ENCODE measurements around the gene DOCK7.

DOCK7 gene

GRCh38 chr1:62450301-62450700, 237.9 kb downstream of the DOCK7 start:
- no peak for DNase-seq

- DNase-seq, result no peak
Measured at GRCh38 chr1:62448221-62448933, 239.8 kb downstream of the DOCK7 start.

- DNase-seq, result no peak
Measured at GRCh38 chr1:62444701-62445100, 243.5 kb downstream of the DOCK7 start.

GRCh38 chr1:62439652-62440371, 248.4 kb downstream of the DOCK7 start:
- no peak for DNase-seq

- no peak for DNase-seq
Measured at GRCh38 chr1:62438163-62438562, 250.0 kb downstream of the DOCK7 start.

GRCh38 chr1:62437273-62437940, 250.8 kb downstream of the DOCK7 start:
- DNase-seq, result peak in 15 of 56 donors; percentile 32 to 64 (median 51)

GRCh38 chr1:62436466-62437272, 251.5 kb downstream of the DOCK7 start, which contains the start of gene USP1:
Gene USP1 (plus strand): TSS chr1:62437049. CDS start chr1:62439868, 2,819 bp downstream.
- peak; percentile 90 to 100 (median 98) for DNase-seq

- DNase-seq, result peak in 39 of 56 donors; percentile 70 to 100 (median 98)
Measured at GRCh38 chr1:62436039-62436465, 252.1 kb downstream of the DOCK7 start.

GRCh38 chr1:62435231-62436038, 252.8 kb downstream of the DOCK7 start:
- DNase-seq, result peak in 5 of 56 donors; percentile 6 to 69 (median 43)

- no peak for DNase-seq
Measured at GRCh38 chr1:62434618-62435001, 253.6 kb downstream of the DOCK7 start.

- DNase-seq, result no peak
Measured at GRCh38 chr1:62433861-62434617, 254.1 kb downstream of the DOCK7 start.

- DNase-seq, result no peak
Measured at GRCh38 chr1:62429581-62429980, 258.6 kb downstream of the DOCK7 start.

- DNase-seq, result no peak
Measured at GRCh38 chr1:62428351-62428750, 259.8 kb downstream of the DOCK7 start.

GRCh38 chr1:62426794-62427193, 261.4 kb downstream of the DOCK7 start:
- DNase-seq, result no peak

GRCh38 chr1:62426237-62426636, 261.9 kb downstream of the DOCK7 start:
- DNase-seq, result no peak

- DNase-seq, result no peak
Measured at GRCh38 chr1:62425041-62425440, 263.1 kb downstream of the DOCK7 start.

GRCh38 chr1:62424411-62424810, 263.8 kb downstream of the DOCK7 start:
- DNase-seq, result peak in 3 of 56 donors; percentile 2 to 7 (median 6)

GRCh38 chr1:62423580-62424242, 264.5 kb downstream of the DOCK7 start:
- no peak for DNase-seq

GRCh38 chr1:62420214-62420613, 268.0 kb downstream of the DOCK7 start:
- DNase-seq, result no peak

Data from nucleus accumbens (tissue), 56 donors.